ENCODE results near the gene POLDIP3.

Gene POLDIP3

GRCh38 chr22:42614312-42615091 is at the start of gene POLDIP3:
POLDIP3 (minus strand) TSS chr22:42614883; CDS start chr22:42614857, 26 bp downstream.
- peak; percentile 93 to 99 for DNase-seq

GRCh38 chr22:42661985-42662831 is 47.5 kb upstream of the POLDIP3 start:
- peak; percentile 58 to 79 for DNase-seq

GRCh38 chr22:42656578-42656977 is 41.9 kb upstream of the POLDIP3 start:
- no peak for DNase-seq

GRCh38 chr22:42655693-42656092 is 41.0 kb upstream of the POLDIP3 start:
- DNase-seq, result no peak

GRCh38 chr22:42654436-42655073 is 39.9 kb upstream of the POLDIP3 start:
- DNase-seq, result no peak

- no peak for DNase-seq
These were observed 39.3 kb upstream of the POLDIP3 start for GRCh38 chr22:42653999-42654398.

- DNase-seq, result no peak
These were observed 36.5 kb upstream of the POLDIP3 start for GRCh38 chr22:42651134-42651533.

GRCh38 chr22:42649246-42650099 is 34.8 kb upstream of the POLDIP3 start, which contains the start of gene CYB5R3:
CYB5R3 (minus strand) TSS chr22:42649392; CDS start chr22:42649315, 77 bp downstream.
- peak; percentile 45 to 66 for DNase-seq

GRCh38 chr22:42648368-42649245 is 33.9 kb upstream of the POLDIP3 start:
- DNase-seq, result peak in 1 of 2 experiments; percentile 35

GRCh38 chr22:42648017-42648367 is 33.3 kb upstream of the POLDIP3 start:
- DNase-seq, result no peak

GRCh38 chr22:42646569-42647525 is 32.2 kb upstream of the POLDIP3 start:
- no peak for DNase-seq

- DNase-seq, result no peak
These were observed 31.4 kb upstream of the POLDIP3 start for GRCh38 chr22:42645938-42646568.

GRCh38 chr22:42645341-42645937 is 30.8 kb upstream of the POLDIP3 start:
- no peak for DNase-seq

GRCh38 chr22:42644422-42645340 is 30.0 kb upstream of the POLDIP3 start:
- no peak for DNase-seq

GRCh38 chr22:42643634-42644421 is 29.1 kb upstream of the POLDIP3 start:
- no peak for DNase-seq

- DNase-seq, result no peak
These were observed 28.3 kb upstream of the POLDIP3 start for GRCh38 chr22:42642806-42643633.
